ENCODE measurements around the gene PIGH.

- TF ChIP-seq CTCF (IDR thresholded peaks at IDR 0.05): no peak
- no peak for TF ChIP-seq POLR2A (IDR thresholded peaks at IDR 0.05)
These were observed 19.5 kb downstream of the PIGH start for GRCh38 chr14:67580336-67581171.

All from right lobe of liver (tissue), 4 donors.